Skin epidermis (tissue), 12 donors: ENCODE results near the gene CFAP99.
"Not testable (repeated sequence)": the region's sequence is repeated elsewhere in the genome, so short reads cannot be mapped to it uniquely, and the experiment has no call there.

ENCODE experiments used
- H3K27ac ChIP-seq, 21 experiments: fragments of 200-600 bp; sonication (generic) in 11 of 21; one replicate each; pipeline ENCODE4 v1.5.0; 2020; ENCODE audit warnings: mild to moderate bottlenecking in 3 of 21, inconsistent platforms in 2 of 21, moderate library complexity in 2 of 21
- H3K4me3 ChIP-seq, 7 experiments: fragments of 200-600 bp; sonication (generic) in 2 of 7; one replicate each; pipeline ENCODE4 v1.5.0; 2020; ENCODE audit warnings: inconsistent platforms in 2 of 7, mild to moderate bottlenecking in 2 of 7, moderate library complexity in 1 of 7

CFAP99 gene

DNA sequence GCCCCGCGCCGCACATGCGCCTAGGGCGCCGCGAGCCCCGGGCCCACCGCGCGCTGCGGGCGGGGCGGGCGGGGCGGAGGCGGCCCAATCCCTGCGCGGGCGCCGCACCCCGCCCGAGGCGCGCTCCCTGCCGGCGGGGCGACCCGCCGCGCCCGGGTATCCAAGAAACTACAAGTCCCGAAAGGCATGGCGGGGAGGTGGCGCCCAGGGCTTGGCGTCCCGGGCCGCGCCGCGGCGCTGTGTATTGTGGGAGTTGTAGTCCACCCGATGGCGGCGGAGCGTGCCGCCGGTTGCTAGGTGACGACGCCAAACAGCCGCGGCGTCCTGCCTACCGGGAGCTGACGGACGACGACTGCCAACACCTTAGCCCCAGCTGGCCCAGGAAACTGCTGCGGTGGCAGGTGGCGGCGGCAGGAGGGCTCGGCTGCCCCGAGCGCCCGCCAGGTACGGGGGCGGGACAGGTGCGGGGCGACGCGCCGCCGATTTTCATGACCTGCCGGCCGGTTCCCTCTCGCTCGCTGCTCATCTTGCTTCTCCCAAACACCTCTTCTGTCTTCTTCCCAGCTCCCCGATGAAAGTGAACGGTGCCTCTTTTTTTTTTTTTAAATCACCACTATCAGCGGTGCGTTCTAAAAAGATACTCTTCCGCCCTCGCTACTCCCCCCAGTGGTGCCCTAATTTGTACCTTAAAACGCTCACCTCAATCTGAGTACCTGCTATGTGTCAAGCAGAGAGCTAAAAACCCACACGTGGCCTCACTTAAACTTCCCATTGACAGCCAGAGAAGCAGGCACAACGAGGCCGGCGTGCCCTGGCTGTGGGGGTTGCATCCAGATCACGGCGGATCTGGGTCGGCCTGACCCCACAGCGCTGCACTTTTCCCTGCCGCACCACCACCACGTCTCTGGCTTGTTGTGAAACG lies at the start of gene CFAP99:
Gene CFAP99 (plus strand): TSS at position 306 of the 922 bp plus-strand sequence.
- Histone ChIP-seq H3K4me3 (peak within 1 kb of the TSS; percentile 44 to 65 (median 52)), H3K27ac (peak within 1 kb of the TSS in 18 of 21 experiments; percentile 5 to 83 (median 58))

GRCh38 chr4:2370597-2371320 lies 48.0 kb upstream of the CFAP99 start:
- no peak overlapping the region for H3K4me3 ChIP-seq
- H3K27ac ChIP-seq: no peak overlapping the region

DNA sequence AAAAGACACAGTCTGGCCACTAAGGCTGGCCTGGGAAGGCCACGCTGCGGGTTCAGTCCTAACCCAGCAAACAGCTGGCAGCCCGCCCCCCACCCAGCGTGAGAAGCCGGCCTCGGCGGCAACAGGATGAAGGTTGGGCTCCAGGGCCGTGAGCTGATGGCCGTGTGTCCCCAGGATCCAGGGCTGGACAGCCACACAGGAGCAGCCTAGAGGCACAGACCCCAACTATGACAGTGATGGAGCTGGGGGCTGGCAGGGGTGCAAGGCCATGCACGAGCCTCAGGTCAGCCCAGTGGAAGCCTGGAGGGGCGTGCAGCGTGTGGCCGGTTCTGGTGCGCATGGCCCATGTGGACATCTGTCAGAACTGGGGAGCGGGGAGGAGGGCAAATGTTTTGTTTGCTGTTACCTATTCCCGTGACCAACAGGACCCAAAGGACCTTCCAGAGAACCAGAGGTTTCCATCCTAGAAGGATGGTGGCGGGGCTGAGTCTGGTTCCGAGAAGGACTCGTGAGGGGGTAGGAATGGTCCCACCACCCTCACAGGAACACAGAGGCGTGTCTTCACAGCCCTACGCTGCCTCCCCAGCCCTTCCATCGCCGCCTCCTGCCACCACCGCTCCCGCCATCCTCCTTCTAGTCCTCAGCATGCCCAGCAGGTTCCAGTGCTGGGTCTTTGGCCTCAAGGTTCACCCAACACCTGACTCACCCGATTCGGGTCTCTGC lies 46.8 kb upstream of the CFAP99 start:
- H3K4me3 ChIP-seq: no peak overlapping the region

DNA sequence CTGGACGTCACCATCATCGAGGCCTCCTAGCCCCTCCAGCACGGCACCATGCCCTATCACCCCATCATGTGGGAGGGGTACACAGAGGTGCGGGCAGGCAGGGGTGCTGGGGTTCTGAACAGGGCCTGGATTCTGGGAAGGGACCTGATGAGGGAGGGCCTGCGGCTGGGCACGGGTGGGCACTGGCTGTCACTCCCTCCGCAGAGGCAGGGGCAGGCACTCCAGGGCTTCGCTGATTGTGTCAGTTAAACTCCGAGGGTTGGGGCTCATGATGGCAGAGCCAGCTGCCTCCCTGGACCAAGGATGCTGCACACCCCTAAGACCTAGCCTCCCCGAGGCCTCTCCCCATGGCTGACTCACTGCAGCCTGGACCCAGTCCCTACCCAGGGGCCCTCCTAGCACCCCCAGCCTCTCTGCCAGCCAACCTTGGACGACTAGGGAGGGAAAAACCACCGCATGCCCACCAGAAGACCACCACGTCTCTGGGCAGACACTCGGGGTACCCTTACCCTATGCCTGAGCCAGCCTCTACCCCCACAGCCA lies 46.2 kb upstream of the CFAP99 start:
- H3K4me3 ChIP-seq: no peak overlapping the region
- no peak overlapping the region for H3K27ac ChIP-seq

More for the DNA sequence above, 46.8 kb upstream of the CFAP99 start:
- no peak overlapping the region for H3K27ac ChIP-seq

GRCh38 chr4:2373532-2373931 lies 45.2 kb upstream of the CFAP99 start:
- H3K27ac ChIP-seq: peak overlapping the region in 1 of 21 experiments; percentile 16
- no peak overlapping the region for H3K4me3 ChIP-seq

DNA sequence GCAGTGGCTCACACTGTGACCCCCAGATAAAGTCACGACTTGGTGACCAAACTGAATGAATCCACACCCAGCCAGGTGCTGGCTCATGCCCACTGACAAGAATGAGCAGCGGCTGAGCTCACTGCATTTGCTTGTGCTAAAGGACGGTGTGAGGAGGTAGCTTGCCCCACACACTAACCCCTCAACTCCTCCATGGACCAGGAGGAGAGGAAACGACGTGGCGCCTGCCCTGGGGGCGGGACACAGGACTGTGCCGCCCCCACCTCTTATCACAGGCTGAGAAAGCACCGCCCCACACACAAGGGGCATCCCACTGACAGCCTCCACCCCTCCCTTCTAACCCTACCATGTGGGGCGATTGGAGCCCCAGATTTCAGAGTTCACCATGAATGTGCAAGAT lies 43.3 kb upstream of the CFAP99 start:
- no peak overlapping the region for H3K4me3 ChIP-seq

DNA sequence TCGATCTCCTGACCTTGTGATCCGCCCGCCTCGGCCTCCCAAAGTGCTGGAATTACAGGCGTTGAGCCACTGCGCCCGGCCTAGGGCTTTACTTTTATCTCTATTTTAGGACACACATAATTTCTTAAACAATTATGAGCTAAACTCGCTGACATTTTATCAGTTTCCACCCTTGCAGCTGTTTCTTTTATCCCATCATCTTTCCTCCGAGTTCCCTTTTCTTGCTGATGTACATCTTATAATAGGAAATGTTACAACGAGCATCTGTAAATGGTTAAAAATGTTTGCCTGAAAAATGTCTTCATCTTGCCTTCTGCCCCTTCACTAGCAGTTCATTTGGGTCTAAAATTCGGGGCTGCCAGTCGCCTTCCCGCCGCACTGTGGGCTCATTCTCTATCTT lies 41.5 kb upstream of the CFAP99 start:
- Histone ChIP-seq H3K4me3 (no peak overlapping the region), H3K27ac (no peak overlapping the region)

More for the DNA sequence above, 43.3 kb upstream of the CFAP99 start:
- no peak overlapping the region for H3K27ac ChIP-seq

DNA sequence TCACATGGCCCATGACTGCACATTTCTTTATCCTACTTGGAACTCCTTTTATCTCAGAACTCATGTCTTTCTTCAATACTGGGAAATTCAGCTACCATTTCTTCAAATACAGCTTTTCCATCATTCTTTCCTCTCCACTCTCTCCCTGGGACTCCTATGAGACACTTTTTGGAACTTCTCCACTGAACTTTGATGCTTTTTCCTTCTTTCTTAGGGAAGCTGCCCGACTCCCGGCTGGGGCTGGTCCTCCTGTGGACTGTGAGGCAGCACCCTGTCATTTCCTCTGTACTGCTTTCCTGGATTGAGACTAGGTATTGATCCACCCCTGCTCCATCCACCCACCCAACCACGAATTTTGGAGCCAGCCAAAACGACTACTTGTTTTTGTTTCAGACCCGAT lies 40.4 kb upstream of the CFAP99 start:
- Histone ChIP-seq H3K4me3 (no peak overlapping the region), H3K27ac (no peak overlapping the region)

DNA sequence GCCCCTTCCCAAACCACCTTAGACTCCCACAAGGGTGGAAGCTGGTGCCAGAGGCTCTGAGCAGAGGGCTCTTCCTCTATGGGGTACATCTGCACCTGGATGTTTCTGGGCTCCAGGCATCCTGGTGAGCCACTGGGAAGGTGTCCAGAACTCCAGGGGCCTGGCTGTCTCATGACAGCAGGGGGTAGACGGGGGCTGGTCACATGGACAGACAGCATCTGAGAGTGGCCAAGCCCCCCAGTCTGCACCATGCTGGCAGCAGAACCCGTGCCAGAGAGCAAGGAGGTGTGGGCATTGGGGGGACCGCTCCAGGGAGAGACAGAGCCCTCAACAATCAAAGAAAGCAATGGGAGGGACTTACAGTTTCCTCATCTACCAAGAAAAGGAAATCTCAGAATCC lies 39.9 kb upstream of the CFAP99 start:
- Histone ChIP-seq H3K4me3 (no peak overlapping the region), H3K27ac (no peak overlapping the region)

DNA sequence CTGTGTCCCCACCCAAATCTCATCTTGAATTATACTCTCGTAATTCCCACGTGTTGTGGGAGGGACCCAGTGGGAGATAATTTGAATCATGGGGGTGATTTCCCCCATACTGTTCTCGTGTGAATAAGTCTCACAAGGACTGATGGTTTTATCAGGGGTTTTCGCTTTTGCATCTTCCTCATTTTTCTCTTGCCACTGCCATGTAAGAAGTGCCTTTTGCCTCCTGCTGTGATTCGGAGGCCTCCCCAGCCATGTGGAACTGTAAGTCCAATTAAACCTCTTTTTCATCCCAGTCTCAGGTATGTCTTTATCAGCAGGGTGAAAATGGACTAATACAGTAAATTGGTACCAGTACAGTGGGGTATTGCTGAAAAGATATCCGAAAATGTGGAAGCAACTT lies 38.2 kb upstream of the CFAP99 start:
- H3K27ac ChIP-seq, H3K4me3 ChIP-seq: not testable (repeated sequence)

- H3K4me3 ChIP-seq, H3K27ac ChIP-seq: not testable (repeated sequence)
Observed at GRCh38 chr4:2382769-2383202, 36.0 kb upstream of the CFAP99 start.

- H3K4me3 ChIP-seq, H3K27ac ChIP-seq: not testable (repeated sequence)
Observed at GRCh38 chr4:2383220-2383631, 35.5 kb upstream of the CFAP99 start.

DNA sequence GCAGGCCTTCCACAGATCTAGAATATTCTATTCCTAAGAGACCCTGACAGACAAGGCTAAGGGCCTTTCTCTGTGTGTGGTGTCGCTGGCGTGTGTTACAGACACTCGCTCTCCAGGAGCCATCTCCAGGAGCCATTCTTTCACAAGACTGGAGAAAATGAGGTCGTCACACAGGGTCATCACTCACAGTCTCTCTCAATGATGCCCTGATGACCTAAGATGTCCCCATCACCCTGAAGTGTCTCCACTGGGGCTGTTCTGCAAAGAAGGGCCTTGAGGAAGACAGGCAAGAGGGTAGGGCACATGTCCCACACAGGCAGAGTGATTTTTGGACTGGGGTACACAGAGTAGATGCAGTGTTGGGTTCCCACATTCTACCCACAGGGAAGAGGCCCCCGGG lies 35.0 kb upstream of the CFAP99 start:
- no peak overlapping the region for H3K27ac ChIP-seq
- H3K4me3 ChIP-seq: no peak overlapping the region

- Histone ChIP-seq H3K27ac (no peak overlapping the region), H3K4me3 (no peak overlapping the region)
Observed at GRCh38 chr4:2384245-2384644, 34.5 kb upstream of the CFAP99 start.

- H3K27ac ChIP-seq: no peak overlapping the region
- no peak overlapping the region for H3K4me3 ChIP-seq
Observed at GRCh38 chr4:2385516-2385915, 33.2 kb upstream of the CFAP99 start.

DNA sequence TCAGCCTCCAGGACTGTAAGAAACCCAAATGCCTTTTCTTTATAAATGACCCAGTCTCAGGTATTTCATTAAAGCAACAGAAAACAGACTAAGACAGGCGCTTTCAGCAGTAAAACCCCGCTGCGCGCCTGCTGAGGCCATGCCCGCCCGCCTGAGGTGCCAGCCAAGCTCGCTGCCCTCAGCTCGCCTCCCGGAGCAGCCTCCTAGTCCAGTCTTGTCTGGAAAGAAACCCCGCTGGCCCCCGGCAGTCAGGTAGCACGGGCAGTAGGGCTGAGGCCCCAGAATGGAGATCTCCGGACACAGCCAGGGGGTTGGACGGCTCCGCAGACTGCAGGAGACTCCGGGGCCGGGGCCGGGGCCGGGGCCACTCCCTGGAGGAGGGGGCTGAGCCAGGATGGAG lies 32.0 kb upstream of the CFAP99 start:
- no peak overlapping the region for H3K4me3 ChIP-seq
- no peak overlapping the region for H3K27ac ChIP-seq

DNA sequence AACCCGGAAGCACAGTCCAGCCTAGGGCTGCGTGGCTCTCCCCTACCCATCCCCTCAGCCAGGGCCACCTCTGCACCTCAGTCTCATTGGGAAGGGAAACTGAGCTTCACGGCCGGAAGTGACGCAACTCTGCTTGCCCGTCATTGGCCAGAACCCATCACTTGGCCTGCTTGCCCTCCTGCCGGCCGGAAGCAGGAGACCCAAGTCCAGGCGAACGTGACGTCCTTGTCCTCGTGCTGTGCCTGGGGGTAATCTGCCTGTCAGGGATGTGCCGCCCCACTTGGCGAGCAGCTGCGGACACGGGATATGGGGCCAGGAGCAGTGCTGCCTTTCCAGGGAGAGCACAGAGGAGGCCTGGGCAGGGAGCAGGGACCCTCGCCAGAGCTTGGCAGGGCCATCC lies 31.5 kb upstream of the CFAP99 start:
- Histone ChIP-seq H3K4me3 (no peak overlapping the region), H3K27ac (no peak overlapping the region)

- no peak overlapping the region for H3K27ac ChIP-seq
- H3K4me3 ChIP-seq: no peak overlapping the region
Observed at GRCh38 chr4:2387829-2388228, 30.9 kb upstream of the CFAP99 start.

- H3K4me3 ChIP-seq: no peak overlapping the region
Observed at GRCh38 chr4:2388429-2389182, 30.1 kb upstream of the CFAP99 start.

More at GRCh38 chr4:2388429-2389182, 30.1 kb upstream of the CFAP99 start:
- no peak overlapping the region for H3K27ac ChIP-seq
